ENCODE results near the gene RAD21L1.

RAD21L1 gene

DNA sequence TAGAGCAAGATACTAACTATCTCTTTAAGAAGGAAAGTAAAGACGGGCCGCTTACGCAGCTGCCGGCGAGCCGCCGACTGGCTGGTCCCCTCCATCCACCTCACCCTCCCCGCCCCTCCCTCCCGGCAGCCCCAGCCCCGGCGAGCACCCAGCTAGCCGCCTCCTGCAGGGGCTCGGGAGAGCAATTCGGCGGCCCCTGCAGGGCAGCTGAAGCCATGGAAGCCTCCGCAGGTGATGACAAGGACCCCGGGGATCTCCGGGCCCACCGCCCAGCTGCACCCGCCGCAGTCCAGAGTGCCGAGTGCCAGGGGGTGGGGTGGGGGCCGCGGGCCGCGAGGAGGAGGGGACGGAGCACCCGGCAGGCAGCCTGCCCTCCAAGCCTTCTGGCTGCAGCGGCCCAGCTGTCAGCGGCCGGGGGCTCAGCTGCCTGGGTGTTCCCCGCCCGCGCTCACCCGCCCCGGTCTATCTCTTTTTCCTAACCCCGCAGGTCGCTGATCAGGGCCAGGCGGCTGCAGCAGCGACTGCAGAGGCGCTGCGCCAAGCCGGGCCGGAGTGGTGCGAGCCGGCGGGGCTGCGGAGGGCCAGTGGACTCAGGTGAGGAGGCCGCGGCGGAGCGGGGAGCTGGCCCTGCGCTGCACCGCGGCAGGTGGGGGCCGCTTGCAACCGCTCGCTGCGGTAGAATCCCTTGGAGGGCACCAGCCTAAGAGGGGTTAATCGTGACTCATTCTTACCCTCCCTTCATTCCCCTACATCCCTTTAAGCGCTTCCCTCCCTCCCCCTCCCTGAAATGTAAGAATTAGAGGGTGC is 40.5 kb downstream of the RAD21L1 start, which contains the start of gene SNPH:
Gene SNPH (plus strand): TSS at position 128 of the 807 bp plus-strand sequence. CDS start 29,946 bp downstream, outside the sequence.
- H3K27ac ChIP-seq: peak within 1 kb of the TSS in 15 of 21 experiments; percentile 14 to 73 (median 53)

DNA sequence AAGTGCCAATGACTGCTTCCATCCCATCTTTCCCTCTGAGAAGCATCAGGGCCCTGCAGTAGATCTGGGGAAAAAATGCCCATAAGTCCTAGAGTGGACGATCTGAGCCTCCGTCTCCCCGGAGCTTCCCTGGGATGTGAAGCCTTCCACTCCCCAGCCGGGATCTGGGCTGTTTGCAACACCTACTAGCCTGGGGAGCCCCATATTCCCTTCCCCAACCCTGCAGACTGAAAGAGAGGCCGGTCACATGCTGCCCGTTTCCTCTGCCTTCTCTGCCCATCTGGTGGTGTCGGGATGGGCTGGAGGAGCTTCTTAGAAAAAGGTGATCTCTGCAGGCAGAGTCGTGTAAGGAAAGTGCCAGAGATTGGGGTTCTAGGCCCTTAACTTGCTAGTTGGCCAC is 41.3 kb downstream of the RAD21L1 start:
- H3K27ac ChIP-seq: peak overlapping the region in 1 of 21 experiments; percentile 73
- peak overlapping the region in 2 of 7 experiments; percentile 76 to 79 for H3K4me3 ChIP-seq

More for the DNA sequence above, 40.5 kb downstream of the RAD21L1 start, which contains the start of gene SNPH:
- peak within 1 kb of the TSS; percentile 59 to 83 (median 74) for H3K4me3 ChIP-seq

DNA sequence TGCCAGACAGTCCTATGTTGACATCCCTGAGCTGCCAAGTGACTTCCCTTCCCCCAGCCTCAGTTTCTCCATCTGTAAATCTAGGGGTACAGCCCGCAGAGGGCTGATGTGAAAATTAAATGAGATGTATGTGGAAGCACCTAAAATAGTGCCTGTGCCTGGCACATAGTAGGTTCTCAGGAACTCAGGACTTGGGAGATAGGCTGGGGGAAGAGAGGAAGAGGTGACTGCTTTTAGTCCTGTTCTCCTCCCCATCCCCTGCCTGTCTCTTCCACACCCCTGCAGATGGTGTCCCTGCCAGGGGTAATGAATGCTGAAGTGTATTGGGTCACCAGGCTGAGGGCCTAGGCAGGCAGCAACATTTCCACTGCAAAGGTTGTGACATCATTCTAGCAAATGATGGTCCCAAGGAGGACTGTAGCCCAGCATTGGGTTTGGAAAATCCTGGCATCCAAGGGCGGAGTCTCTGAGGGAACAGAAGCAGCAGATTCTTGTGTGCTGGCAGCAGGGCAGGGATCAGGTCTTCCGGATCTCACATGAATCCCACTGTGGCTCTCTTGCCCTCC is 42.0 kb downstream of the RAD21L1 start:
- Histone ChIP-seq H3K4me3 (no peak overlapping the region), H3K27ac (no peak overlapping the region)

DNA sequence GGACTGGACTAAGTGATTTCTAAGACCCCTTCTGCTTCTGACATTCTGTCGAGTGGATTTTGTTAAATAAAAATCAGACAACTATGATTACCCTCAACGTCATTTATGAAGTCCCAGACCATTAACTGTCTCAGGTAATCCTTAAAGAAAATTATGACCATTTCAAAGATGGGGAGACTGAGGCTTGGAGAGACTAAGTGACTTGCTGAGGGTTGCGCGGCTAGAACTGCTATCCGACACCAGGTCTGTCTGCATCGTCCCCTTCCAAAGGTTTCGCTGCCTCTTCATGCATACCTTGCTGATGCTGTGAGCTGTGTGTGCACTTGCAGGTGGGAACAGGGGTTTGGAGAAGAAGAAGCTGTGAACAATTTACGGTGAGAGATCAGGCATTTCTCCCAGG is 43.4 kb downstream of the RAD21L1 start:
- H3K27ac ChIP-seq: no peak overlapping the region
- H3K4me3 ChIP-seq: no peak overlapping the region

DNA sequence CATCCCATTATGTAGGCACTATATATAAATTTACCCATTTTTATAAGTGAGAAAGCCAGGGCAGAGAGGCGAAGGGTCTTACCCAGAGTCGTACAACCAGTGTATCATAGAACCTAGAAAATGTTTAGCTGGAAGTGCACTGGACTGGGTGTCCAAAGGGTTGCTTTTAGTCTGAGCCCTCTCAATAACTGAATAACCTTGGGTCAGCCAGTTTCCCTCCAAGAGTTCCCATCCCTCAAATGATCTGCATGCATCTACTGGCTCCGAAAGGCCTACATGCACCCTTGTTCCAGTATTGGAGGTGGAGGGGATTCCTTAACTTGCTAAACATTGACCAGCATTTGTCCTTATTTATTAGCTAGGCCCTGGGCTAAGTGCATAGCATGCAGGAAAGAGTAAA is 44.0 kb downstream of the RAD21L1 start:
- Histone ChIP-seq H3K4me3 (no peak overlapping the region), H3K27ac (no peak overlapping the region)

DNA sequence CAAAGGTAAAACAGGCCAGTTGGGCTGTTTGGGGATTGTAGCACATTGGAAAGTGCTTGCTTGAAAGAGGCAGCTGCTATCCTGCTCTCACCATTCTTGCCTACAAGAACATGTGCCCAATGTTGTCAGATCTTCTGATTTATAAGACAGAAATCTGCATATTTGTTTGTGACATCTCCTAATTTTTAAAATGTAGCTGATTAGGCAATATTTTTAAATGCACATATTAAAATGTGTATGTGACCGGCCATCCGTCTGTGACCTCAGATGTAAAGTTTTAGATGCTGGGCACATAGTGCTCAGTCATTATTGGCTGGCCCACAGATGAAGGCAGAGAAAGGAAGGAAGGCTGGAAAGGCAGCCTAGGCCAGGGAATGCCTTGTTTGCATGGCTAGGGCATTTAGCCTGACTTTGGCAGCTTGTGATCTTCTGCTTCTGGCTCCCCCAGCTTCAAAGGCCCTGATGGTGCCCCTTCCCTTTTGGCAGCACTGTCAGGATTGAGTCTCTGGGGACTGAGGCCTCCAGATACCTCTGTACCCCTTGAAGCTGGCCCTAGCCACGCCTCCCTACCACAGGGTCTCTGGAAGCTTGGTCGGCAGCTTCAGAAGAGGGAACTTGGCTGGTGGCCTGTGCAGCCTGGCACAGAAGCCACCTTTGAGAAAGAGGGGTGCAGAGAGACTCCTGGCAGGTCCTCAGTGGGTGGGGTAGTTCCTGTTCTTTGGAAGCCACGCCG is 46.7 kb downstream of the RAD21L1 start:
- Histone ChIP-seq H3K4me3 (no peak overlapping the region), H3K27ac (no peak overlapping the region)

DNA sequence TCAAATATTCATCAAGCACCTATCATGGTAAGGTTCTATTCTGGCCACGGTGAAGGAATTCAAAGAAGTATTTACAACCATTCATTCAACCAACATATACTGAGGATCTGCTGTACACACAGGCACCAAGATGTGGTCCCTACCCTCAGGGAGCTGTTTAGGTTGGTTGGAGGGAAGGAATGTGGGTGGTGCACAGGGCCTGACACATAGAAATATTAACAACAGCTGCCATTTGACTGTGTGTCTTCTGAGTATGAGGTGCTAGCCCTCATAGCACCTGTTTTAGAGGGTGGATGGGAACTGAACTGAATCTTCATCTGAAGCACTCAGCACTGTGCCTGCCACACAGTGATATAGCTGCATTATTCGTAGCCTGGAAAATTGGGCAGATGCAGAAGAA is 47.5 kb downstream of the RAD21L1 start:
- Histone ChIP-seq H3K4me3 (no peak overlapping the region), H3K27ac (no peak overlapping the region)

DNA sequence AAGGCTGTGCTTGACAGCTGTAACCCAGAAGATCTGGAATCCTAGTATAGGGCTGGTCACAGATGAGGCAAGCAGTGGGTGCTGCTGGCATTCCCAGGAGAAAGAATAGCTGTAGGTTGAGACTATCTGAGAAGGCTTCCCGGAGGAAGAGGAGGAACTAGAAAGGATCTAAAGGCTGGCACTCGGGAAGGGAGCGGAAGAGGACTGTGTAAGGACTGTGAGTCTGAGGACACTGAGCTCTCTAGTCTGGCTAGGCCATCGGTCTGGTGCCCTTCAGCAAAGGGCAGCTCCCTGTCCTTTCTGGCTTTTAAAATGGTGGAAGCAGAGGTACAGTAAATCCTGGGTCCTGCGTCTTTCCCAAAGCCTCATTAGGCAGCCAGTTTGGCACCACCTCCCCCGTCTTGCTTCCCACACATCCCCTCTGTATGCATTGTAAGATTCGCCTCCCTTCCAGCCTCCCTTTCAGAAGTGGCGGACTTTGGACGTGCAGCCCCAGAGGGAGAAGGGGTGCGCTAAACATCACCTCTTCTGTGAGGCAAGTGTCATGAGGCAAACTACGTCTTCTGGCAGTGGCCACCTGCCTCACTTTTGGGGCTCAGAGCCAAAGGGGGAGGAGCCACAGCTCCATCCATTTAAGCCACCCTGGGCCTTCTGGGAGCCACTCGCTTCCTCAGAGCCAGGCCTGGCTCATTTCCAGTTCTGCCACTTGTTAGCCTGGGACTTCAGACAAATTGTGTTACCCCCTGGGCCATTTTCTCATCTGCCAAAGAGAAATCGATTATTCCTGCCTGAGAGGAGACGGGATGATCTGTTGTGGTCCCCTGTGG is 48.9 kb downstream of the RAD21L1 start:
- no peak overlapping the region for H3K27ac ChIP-seq
- no peak overlapping the region for H3K4me3 ChIP-seq

DNA sequence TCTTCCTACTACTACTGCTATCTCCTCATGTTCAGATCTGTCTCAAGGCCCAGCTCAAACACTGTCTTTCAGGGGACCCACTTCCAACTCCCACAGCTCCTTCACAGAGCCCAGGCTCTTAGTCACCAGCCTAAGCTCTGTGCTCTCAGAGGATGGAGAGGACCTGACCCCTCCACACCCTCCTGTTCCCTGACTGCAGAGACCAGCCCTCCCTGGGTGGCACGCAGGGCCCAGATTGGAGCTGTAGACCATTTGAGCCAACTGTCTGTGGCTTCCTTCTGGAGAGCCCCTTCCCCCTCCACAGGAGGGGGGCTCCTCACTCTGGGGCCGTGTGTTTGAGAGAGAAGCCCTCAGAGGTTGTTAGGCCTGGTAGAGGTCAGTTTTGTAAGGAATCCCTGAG is 50.1 kb downstream of the RAD21L1 start:
- Histone ChIP-seq H3K4me3 (no peak overlapping the region), H3K27ac (no peak overlapping the region)

DNA sequence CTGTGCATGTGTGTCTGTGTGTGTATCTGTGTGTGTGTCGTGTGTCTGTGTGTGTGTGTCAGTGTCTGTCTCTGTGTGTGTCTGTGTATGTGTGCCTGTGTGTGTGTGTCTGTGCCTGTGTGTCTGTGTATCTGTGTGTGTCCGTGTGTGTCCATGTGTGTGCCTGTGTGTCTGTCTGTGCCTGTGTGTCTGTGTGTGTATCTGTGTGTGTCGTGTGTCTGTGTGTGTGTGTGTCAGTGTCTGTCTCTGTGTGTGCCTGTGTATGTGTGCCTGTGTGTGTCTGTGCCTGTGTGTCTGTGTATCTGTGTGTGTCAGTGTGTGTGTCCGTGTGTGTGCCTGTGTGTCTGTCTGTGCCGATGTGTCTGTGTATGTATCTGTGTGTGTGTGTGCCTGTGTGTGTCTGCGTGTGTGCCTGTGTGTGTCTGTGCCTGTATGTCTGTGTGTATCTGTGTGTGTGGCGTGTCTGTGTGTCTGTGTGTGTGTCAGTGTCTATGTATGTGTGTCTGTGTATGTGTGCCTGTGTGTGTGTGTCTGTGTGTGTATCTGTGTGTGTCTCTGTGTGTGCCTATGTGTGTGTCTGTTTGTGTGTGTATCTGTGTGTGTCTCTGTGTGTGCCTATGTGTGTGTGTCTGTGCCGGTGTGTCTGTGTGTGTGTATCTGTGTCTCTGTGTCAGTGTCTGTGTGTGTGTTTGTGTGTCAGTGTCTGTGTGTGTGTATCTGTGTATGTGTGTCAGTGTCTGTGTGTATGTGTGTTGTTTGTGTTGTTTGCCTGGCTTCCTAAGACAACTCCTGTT is 51.9 kb downstream of the RAD21L1 start:
- Histone ChIP-seq H3K27ac (no peak overlapping the region), H3K4me3 (no peak overlapping the region)

DNA sequence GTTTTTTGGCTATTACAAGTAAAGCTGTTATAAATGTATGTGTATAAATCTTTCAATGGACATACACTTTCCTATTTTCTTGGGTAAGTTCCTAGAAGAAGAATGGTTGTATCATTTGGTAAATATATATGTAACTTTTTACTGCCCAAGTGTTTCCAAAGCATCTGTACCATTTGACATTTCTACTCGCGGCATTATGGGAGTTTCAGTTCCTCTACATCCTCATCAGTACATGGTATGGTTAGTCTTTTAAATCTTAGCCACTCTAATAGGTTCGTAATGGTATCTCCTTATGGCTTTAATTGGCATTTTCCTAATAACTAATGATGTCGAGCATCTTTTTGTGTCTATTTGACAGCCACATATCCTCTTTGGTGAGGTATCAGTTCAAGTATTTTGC is 53.1 kb downstream of the RAD21L1 start:
- Histone ChIP-seq H3K27ac (no peak overlapping the region), H3K4me3 (no peak overlapping the region)

DNA sequence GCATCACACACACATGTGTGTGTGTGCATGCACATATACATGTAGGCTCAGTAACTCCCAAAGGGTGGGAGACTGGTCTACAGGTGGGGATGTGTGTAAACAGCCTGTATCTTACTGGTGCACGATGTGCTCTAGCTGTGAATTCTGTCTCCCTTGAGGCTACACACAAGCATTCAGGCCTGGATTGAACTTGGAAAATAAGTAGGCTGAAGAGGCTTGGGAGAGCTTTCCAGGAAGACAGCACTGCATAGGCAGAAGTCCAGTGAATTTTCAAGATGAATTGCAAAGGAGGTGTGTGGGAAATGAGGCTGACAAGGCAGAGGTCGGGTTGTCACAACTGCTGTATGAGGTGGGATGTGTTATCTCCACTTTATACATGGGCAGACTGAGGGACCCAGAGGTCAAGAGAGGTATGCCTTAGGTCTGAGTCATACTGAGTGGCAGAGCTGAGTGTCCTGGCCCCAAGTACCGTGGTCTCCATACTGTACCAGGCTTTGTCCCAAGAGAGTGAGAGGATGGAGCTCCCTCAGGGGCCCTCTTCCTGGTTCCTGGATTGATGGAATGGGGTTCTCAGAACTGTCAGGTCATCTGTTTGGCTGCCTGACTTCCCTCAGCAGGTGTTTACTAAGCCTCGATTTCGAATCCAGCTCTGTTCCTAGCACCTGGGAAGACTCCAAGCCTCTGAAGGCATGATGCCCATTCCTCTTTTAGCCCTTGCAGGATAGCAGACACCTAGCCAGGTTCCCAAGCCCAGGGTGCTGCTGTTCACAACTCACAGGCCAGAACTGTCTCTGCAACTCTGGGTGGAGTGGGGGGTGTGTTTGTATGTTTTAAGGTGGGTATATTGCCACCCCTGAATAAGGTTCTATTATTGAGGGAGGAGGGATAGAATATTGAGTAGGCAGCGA is 54.6 kb downstream of the RAD21L1 start:
- Histone ChIP-seq H3K4me3 (no peak overlapping the region), H3K27ac (no peak overlapping the region)

DNA sequence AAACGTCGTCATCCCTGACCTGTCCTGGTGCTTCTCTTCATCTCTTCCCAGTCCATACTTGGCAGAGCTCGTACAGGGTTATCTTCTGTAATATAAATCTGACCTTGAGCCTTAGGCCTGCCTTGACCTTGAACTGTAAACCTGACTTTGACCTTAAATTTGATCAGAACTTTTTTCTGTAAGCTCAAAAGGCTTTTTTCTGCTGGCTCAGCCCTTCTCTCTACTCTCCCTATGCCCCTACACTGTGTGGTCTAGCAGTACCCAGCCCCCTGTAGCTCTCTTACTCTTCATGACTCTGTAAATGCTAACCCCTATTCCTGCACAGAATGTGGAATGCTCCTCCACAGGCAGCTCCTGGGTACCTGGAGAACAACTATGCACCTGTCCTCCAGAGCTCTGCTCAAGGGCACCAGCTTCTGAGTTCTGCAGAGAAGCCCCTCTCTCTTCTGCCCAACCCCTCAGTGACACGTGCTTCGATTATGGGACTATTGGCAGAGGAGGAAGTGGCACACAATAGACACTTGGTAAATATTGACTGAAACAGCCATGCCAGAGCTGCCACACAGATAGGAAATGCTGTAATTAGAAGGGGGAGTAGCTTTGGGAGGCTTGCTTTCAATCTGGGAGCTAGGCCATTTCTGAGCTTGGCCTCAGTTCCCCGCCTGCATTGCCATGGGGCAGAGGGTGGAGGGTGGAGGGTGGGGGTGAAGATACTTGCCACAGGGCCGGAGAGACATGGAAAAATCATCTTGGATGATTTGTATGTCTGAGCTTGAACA is 55.6 kb downstream of the RAD21L1 start:
- H3K4me3 ChIP-seq: no peak overlapping the region
- no peak overlapping the region for H3K27ac ChIP-seq

DNA sequence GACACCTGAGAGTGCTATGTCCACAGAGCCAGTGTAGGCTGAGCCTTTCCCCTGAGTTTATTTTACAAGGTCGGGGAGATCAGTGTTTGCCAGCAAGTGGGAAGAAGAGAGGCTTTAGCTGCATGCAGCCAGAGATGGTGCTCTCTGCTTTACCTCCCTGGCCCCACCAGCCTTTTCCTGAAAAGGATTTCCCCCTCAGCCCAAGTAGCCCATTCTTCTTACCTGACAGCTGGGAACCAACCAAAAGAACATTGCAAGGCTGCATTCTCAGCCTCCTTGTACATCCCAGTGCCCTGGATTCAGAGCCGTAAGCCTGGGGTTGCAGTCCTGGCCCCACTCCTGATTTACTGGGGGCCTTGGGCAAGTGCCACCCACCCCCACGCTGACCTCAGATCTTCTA is 57.1 kb downstream of the RAD21L1 start:
- no peak overlapping the region for H3K4me3 ChIP-seq
- H3K27ac ChIP-seq: no peak overlapping the region

DNA sequence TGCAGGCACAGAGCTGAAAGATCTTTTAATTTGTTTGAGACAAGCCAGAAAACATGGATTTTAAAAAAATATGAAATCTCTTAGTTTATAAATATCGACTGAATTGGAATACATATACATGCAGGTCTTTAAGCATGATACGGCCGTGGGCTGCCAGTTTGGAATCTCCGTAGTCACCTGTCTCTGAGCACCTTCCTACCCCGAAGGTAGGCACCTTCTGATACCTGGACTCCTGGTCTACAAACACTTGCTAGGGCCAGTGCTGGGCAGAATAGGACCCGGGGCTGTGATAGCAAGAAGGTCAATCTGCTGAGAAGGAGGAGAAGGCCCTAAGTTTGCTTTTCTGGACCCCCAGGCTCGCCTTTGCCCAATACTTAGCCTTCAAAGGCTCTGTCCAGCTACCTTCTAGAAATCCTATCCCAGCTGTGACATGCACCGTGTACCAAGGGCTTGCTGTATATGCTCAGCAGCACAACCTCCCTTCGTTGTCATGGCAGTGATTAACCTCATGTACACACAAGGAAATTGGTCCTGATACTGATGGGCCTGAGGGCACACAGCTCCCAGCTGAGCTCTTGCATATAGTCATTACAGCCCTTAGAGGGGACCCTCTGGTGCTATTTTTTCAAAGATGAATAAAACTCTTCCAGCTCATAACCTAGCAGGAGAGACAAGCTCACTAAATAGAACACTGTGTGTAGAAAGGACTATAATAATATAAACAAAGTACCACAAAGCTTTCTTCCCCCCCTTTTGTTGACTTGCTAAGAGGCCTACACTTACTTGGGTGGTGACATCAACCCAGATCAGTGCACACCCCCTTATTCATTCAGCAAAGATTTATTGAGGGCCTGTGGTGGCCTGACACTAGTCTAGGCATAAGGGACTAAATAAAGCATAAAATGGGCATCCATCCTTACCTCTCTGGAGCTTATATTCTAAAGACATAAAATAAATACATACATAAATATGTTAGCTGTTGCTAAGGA is 58.0 kb downstream of the RAD21L1 start:
- H3K27ac ChIP-seq: no peak overlapping the region
- no peak overlapping the region for H3K4me3 ChIP-seq
